Occipital lobe (tissue), 2 donors: ENCODE data around the gene FXYD3. TPM values are rescaled to one million over a fixed set of nuclear protein-coding genes. Genes with fewer than 3 reads are reported as not detected.

Source experiments
- DNase-seq: peaks from one replicate; lab custom pipeline; 2025; lab: John Stamatoyannopoulos, UW
- total RNA-seq: library from RNA; depleted of rRNA; stranded (reverse); fragments of >200 nt; gene quantifications from one replicate; pipeline ENCODE4 v1.2.3, GENCODE V29; 2014

Gene FXYD3
- not detected for total RNA-seq

DNA sequence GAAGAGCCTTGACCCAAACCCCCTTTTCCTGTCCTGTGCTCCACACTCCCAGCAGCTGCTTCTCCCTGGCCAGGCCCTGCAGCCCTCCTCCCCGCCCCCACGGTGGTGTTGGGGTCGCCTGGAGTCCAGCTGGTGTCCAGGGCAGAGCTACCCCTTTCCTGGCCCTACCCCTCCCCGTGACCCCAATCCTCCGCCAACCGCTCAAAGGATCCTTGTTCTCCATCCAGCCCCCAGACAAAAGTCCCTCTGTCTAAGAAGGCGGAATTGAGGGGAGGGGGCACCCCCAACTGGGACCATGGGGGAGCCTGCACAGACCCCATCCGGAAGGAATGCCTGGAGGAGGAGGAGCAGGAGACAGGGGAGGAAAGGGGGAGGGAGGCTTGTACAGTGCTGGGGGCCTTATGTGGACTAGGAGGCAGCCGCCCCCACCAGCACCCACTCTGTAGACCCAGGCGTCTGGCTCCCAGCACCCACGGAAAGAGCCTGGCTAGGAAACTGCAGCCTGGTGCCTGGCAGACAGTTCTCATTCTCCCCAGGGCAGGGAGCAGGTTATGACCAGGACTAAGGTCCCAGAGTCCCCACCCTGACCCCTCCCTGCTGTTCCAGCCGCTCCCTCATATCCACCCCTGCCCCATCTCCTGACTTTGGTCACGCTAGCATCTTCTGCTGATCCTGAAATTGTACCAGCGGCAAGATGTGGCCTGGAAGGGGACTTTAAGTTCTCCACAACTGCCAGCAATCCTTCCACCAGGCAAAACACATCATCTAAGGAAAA, at the start of gene FXYD3:
FXYD3 (plus strand) TSS at position 647 of the 775 bp plus-strand sequence. CDS start 3,554 bp downstream, outside the sequence.
- peak; percentile 66 for DNase-seq

- DNase-seq = no peak
These were observed 49.5 kb upstream of the FXYD3 start for GRCh38 chr19:35066121-35066520.

DNA sequence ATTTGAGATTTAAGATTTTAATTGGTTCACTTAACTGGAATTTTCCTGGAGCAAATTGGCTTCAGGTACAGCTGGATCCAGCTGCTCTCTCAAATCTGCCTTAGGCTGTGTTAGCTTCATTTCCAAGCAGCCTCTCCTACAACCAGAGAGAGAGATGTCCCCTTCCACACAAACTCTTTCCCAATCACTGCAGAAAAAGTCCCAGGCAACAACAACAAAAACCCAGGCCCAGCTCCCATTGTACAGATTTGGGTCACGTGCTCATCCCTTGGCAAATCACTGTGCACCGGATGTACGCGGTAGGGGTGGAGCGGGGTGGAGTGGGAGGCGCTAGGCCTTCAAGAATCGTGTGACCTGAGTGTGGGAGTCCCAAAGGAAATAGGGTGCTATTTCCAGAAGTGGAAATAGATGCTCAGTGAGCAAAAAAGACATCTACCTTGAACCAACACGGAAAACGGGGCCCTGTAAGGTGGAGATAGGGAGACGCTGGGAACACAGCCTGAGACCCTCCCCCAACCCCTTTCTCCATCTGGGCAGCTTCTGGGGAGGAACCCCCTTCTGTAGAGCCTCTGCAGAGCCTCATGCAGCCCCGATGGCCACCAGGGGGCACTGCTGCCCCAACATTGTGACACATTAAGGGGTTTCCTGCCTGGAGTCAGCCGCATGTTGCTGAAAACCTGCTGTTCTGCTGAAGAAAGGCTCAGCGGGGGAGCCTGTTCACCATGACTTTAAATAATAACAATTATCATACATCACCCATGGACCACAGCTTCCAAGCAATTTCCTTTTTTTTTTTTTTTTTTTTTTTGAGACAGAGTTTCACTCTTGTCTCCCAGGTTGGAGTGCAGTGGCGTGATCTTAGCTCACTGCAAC, 48.7 kb upstream of the FXYD3 start:
- peak; percentile 69 for DNase-seq

GRCh38 chr19:35068941-35069634, 46.5 kb upstream of the FXYD3 start:
- no peak for DNase-seq

GRCh38 chr19:35069696-35070095, 45.9 kb upstream of the FXYD3 start:
- DNase-seq = no peak

DNA sequence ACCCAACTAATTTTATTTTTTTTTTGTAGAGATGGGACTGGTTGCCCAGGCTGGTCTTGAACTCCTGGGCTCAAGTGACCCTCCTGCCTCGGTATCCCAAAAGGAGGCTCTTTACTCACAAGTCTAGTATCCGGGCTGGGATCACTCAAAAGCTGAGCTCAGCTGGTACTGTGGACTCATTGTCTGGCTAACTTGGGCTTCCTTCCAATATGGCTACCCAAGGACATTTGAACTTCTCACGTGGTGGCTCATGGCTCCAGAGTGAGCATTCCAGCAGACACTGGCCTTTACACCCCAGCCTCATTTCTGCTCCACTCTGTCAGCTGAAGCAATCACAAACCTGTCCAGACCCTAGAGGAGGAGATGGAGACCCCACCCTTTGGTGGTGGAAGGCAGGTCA, 45.2 kb upstream of the FXYD3 start:
- DNase-seq = no peak

- no peak for DNase-seq
These were observed 42.1 kb upstream of the FXYD3 start for GRCh38 chr19:35073516-35073915.

- no peak for DNase-seq
These were observed 41.7 kb upstream of the FXYD3 start for GRCh38 chr19:35073941-35074340.

- DNase-seq = no peak
These were observed 41.0 kb upstream of the FXYD3 start for GRCh38 chr19:35074426-35075201.

DNA sequence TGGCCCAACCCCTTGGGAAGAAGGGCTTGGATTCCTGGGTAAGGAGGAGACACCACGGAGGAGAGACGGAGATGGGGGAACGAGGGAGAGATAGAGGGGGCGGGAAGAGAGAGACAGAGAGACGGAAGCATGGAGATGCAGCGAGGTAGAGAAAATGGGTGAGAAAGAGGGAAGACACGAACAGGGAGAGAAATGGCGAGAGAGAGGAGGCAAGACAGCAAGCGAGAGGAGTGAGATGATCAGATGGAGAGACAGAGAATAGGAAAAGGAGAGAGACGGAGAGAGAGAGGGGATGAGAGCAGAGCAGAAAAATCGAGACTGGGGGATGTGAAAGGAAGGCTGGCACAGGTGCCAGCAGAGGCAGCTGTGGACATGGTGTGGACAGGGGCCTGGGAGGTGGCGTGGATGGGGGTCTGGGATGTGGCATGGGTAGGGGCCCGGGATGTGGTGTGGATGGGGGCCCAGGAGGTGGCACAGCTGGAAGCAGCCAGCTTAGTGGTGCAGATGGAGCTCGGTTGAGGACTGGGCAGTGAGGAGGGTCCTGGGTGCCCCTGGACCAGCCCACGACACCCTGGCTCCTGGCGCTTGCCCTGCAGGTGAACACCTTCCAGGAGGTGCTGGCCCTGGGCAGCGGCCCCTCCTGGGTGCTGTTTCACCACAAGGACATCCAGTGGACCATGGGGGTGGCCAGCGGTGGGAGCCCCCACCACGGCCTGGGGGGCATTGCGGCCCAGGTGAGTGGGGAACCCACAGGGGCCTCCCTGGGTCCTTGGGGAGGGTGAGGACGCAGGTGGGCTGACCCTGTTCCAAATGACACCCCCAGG, 40.2 kb upstream of the FXYD3 start:
- DNase-seq = no peak

DNA sequence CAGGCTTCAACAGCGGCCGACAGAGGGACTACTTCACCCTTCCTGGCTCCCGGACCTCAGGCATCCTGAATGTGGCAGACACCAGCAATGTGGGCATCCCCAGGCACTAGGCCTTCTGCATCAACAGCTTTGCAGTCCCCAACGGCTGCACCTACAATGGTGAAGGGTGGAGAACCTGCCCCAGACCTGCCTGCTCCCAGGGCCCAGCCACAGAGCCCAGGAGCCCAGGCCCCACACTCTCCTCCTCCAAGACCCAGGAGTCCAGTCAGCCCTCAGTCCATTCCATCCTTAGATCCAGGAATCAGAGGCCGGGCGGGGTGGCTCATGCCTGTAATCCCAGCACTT, 39.6 kb upstream of the FXYD3 start:
- no peak for DNase-seq

DNA sequence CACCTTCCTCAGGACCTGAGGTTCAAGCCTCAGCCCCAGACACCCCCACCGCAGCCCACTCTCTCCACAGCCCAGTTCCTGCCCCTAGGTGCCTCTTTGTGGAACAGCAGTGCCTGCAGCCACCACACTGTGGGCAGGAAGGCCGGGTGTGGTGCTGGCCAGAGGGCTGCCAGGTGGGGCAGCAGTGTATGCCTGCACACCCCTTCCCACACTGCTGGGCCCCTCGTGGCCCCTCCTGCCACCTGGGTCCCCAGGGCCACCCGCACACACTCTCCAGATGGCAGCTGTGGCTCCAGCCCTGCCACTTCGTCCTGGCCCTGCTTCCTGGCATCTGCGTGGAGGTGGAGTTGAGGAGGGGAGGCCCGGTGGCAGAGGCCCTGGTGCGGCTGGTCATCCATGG, 39.0 kb upstream of the FXYD3 start:
- no peak for DNase-seq

DNA sequence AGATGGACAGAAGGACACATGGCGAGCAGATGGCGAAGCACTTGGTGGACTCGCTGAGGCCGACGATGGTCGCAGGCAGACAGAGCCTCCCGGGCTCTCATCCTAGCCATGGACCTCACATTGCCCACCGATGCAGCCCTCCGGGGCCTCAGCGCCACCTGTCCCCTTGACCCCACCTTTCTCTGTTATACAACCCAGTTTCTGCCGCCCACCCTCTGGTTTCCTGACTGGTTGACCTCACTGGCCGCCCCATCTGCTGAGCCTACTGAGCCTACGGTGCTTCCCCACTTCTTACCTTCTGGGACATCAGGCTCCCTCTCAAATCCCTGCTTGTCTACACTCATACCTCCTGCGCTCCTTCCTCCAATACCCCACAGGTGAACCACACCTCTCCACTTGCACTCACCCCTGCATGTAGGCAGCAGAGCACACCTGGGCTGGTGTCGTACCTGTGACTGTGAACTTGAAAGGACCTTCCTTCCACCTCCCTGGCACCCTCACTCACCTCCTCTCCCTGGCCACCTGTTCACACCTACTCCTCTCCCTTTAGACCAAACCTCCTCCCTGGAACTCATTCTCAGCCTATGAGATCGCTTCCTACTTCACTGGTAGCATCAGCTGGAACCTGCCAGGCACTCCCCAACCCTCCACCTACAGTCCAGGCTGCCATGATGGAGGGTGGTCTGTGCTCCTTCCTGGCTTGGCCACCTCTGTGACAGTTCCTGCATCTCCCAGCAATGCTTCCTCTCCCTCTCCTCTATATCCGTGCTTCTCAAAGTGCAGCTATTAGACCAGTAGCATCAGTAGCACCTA, 38.0 kb upstream of the FXYD3 start:
- no peak for DNase-seq

- DNase-seq = no peak
These were observed 35.8 kb upstream of the FXYD3 start for GRCh38 chr19:35079826-35080225.

GRCh38 chr19:35080613-35081170, 34.9 kb upstream of the FXYD3 start:
- no peak for DNase-seq

DNA sequence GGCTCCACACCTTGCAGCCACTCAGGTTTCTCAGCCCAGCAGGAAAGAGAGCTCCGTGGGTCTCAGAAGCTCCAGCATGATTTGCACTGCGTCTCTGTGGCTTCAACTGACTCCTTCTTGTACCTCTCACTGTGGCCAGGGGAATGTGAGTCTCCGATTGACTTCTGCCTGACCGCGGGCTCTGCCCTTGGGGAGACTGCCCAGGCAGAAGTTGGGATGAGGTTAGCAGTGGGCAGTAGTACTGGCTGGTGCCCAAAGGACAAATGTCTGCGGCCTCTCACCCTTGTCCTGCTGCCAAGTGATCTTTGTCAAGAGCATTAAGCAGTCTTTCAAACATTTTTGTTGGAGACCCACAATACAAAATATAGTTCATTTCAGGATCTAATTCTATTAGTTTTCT, 34.4 kb upstream of the FXYD3 start:
- DNase-seq = no peak

DNA sequence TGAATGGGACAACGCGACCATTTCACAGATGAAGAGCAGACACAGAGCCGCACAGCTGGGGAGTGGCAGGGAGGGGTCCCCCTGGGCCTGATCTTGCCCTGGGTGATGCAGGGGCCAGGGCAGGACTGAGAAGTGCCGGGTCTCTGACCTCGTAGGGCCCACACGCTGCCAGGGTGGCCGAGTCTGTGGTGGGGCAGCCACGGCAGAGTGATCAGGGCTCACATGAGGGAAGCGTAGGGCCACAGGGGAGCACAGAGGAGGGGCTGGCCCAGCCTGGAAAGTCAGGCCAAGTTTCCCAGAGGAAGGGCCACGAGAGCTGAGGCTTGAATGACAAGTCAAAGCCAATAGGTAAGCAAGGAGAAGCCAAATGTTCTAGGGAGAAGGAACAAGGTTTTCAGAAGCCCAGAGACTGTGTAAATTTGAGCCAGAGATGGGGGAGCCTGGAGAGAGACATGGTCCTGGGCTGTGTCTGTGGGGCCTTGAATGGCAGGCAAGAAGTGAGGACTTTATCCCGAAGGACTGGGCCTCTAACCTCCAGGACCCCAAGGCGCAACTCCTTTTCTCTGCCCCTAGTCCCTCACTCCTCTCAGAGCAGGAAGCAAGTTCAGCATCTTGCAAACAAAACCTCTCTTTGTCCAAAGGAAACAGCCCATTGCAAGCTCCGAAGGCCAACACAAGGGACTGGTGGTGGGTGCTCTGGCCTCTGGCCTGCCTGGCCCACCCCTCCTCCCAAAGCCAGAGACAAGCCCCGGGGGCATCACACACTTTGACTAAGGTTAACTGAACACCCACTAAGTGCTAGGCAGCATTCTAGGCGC, 31.7 kb upstream of the FXYD3 start:
- no peak for DNase-seq

DNA sequence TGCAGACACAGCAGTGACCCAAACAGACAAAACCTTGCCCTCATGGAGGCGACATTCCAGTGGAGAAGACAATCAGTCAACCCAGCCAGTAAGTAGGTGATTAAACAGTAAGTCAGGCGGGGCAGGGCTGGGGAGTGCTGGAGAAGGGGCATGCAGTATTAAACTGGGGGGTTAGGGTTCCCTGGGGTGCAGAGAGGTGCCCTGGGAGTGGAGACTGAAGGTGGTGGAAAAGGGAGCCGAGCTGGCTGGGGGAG, 31.2 kb upstream of the FXYD3 start:
- no peak for DNase-seq

- no peak for DNase-seq
These were observed 29.7 kb upstream of the FXYD3 start for GRCh38 chr19:35085947-35086346.
